H7 (cell line): ENCODE results near the gene INSR. TPM values are rescaled to one million over a fixed set of nuclear protein-coding genes. Genes with fewer than 3 reads are reported as not detected.

Experiments
- DNase-seq: peaks from one replicate; pipeline ENCODE4 v3.0.0; 2012
- H3K27me3 ChIP-seq: 2 replicates; pipeline ENCODE4 v1.6.0; 2011; ENCODE audit warnings: mild to moderate bottlenecking, low read length; ENCODE audit not compliant: control insufficient read depth, insufficient read depth
- H3K36me3 ChIP-seq: replicated peaks from 2 replicates; pipeline ENCODE4 v1.5.1; 2011; ENCODE audit warnings: low read length; ENCODE audit not compliant: control insufficient read depth, insufficient read depth
- H3K4me3 ChIP-seq: 2 replicates; pipeline ENCODE4 v1.5.1; 2011; ENCODE audit warnings: low read depth, mild to moderate bottlenecking, control low read depth, low read length, moderate library complexity; ENCODE audit not compliant: insufficient read depth
- total RNA-seq: library from RNA; depleted of rRNA; stranded (reverse); fragments of >200 nt; shearing (Covaris generic); gene quantifications from 2 replicates; pipeline ENCODE4 v1.2.3, GENCODE V29; 2014

The INSR gene
- total RNA-seq, 1 experiment from 2014 or later, result 10.0 TPM

- Histone ChIP-seq H3K4me3 (no peak overlapping the region), H3K27me3 (no peaks in the 10 kb centered on the region), H3K36me3 (no peaks in the 10 kb centered on the region)
- DNase-seq, result no peak
Measured at GRCh38 chr19:7255631-7256030, 38.6 kb downstream of the INSR start.

DNA sequence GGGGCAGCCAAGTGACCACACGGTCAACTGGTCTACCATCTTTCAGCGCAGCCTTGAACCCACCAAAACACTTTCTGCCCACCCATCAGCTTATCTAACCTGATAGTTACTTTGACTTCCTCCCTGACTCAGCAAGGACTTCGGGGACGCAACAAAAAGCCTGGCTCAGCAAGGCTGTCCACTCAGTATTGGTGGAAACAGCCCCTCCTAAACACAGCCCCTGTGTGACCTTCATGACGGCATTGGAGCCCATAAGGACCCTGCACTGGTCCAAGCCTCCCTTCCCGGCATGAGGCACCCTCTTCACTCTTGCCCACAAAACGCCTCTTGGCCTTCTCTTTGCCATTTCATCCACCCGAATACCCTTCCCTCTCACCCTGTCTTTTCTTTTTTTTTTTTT lies 39.1 kb downstream of the INSR start:
- H3K27me3 ChIP-seq, result no peaks in the 10 kb centered on the region
- H3K36me3 ChIP-seq, result no peaks in the 10 kb centered on the region
- no peak for DNase-seq
- no peak overlapping the region for H3K4me3 ChIP-seq

DNA sequence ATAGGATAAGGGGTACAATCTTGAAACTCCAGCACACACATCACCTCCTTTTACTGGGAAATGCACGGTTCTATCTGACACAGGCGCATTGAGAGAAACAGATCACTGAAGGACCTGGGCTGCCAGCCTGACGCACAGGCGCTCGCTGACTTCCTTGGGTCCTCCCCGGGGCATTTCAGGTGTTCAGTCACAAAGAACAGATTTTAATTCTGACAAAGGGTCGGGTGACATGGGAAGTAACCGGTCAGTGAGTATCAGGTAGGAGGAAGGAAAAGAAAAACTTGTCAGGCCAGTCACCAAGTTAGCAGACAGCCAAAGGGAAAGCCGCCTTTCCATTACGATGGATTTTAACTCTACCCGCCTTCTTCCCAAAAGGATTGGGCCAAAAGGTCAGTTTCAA lies 39.6 kb downstream of the INSR start:
- H3K4me3 ChIP-seq, result no peak overlapping the region
- no peaks in the 10 kb centered on the region for H3K36me3 ChIP-seq
- DNase-seq, result no peak
- H3K27me3 ChIP-seq, result no peaks in the 10 kb centered on the region

DNA sequence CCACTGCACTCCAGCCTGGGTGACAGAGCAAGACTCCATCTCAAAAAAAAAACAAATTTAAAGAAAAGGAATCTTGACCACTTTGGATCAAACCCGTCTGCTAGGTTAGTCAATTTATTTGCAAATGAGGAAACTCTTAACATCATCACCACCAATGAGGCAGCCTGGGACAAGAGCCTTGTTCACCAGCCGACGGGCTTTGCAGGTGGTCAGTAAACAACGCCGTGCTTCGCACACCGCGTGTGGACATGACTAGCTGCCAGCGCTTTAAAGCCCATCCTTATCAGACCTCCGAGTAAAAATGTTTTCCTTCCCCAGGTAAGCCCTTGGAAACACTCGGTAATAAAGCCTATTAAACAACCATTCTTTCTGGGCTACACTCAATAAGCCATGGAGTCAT lies 41.9 kb downstream of the INSR start:
- H3K36me3 ChIP-seq, result no peaks in the 10 kb centered on the region
- H3K4me3 ChIP-seq, result no peak overlapping the region
- DNase-seq, result no peak
- H3K27me3 ChIP-seq, result no peaks in the 10 kb centered on the region

DNA sequence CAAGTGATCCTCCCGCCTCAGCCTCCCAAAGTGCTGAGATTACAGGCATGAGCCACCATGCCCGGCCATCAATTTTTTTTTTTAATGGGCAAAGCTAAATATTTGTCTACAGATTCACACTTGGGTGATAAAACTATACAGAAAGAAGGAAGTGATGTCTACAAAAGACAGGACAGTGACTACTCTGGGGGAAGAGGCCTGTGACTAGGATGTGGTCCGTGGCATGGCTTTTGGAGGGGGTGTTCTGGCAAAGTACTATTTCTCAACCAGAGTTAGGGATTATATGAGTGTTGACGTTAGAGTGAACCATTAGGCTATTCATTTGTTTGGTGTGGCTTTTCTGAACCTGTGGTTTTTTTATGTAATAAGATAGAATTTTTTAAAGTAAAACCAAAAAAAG lies 42.7 kb downstream of the INSR start:
- Histone ChIP-seq H3K4me3 (no peak overlapping the region), H3K36me3 (no peaks in the 10 kb centered on the region), H3K27me3 (no peaks in the 10 kb centered on the region)
- DNase-seq, result no peak

GRCh38 chr19:7250951-7251350 lies 43.3 kb downstream of the INSR start:
- Histone ChIP-seq H3K36me3 (no peaks in the 10 kb centered on the region), H3K4me3 (no peak overlapping the region), H3K27me3 (no peaks in the 10 kb centered on the region)
- no peak for DNase-seq

- Histone ChIP-seq H3K36me3 (no peaks in the 10 kb centered on the region), H3K27me3 (no peaks in the 10 kb centered on the region), H3K4me3 (no peak overlapping the region)
- DNase-seq, result no peak
Measured at GRCh38 chr19:7250057-7250596, 44.1 kb downstream of the INSR start.

DNA sequence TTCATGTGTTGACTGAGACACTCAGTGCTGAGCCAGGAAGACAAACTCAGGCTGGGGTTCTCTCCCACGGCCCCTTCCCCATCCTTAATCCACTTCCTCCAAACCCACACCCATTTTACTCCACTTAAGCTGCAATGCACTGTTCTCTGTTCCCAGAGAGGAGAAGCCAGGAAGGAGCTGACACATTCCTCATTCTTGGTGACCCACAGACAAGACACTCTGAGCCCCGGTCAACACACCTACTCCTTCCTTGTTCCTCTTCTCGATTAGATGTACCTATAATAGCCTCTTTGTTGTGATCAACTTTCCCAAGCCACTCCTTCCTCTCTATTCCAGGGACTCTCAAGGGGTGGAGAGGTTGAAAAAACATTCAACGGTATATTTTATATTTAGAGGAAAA lies 47.1 kb downstream of the INSR start:
- no peaks in the 10 kb centered on the region for H3K36me3 ChIP-seq
- no peaks in the 10 kb centered on the region for H3K27me3 ChIP-seq
- H3K4me3 ChIP-seq, result no peak overlapping the region
- DNase-seq, result no peak

DNA sequence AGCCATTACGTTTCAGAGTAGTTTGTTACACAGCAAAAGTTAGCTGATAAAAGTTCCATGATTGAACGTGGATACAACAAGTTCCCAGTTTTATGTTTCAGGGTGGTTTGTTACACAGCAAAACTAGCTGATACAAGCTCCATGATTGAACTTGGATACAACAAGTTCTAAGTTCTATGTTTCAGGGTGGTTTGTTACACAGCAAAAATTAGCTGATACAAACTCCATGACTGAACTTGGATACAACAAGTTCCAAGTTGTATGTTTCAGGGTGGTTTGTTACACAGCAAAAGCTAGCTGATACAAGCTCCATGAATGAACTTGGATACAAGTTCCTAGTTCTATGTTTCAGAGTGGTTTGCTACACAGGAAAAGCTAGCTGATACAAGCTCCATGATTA lies 47.6 kb downstream of the INSR start:
- Histone ChIP-seq H3K4me3 (no peak overlapping the region), H3K27me3 (no peaks in the 10 kb centered on the region), H3K36me3 (no peaks in the 10 kb centered on the region)
- DNase-seq, result no peak

DNA sequence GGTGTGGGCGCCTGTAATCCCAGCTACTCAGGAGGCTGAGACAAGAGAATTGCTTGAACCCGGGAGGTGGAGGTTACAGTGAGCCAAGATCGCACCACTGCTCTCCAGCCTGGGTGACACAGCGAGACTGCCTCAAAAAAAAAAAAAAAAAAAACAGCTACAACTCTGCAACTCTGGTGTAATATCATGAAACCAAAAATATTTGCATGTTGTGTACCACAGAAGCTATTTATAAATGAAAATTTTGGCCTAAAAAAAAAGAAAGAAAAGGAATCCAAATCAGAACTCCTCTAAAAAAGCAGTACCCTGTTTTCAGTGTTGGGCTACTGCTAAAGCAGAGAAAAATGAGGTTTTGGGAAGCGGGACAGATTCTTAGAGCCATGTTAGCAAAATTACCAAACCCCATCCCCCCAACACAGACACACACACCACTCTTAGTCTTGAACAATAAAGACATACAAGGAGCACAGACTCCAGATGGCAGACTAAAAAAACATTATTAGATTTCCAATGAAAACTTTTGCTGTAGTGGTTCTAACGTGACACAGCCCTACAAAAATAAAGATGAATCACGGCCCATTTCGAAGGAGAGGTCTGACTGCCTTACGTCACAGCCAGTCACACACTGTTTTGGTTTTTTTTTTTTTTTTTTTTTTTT lies 51.5 kb downstream of the INSR start:
- Histone ChIP-seq H3K27me3 (no peaks in the 10 kb centered on the region), H3K36me3 (no peaks in the 10 kb centered on the region), H3K4me3 (no peak overlapping the region)
- no peak for DNase-seq

GRCh38 chr19:7238051-7238450 lies 56.2 kb downstream of the INSR start:
- Histone ChIP-seq H3K4me3 (no peak overlapping the region), H3K36me3 (no peaks in the 10 kb centered on the region), H3K27me3 (no peaks in the 10 kb centered on the region)
- DNase-seq, result no peak

DNA sequence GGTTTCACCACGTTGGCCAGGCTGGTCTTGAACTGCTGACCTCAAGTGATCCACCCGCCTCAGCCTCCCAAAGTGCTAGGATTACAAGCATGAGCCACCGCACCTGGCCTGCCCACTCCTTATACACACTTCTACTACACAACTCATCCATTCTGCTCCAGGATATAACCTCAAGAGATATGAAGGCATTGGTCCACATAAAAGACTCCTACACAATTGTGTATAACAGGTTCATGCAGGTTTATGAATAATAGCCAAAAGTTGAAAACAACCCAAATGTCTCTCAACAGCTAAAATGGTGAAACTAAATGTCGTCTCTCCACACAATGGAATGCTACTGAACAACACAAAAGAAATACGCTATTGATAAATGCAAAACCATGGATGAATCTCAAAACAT lies 58.1 kb downstream of the INSR start:
- Histone ChIP-seq H3K27me3 (no peaks in the 10 kb centered on the region), H3K36me3 (no peaks in the 10 kb centered on the region), H3K4me3 (no peak overlapping the region)
- no peak for DNase-seq

GRCh38 chr19:7230826-7231225 lies 63.4 kb downstream of the INSR start:
- Histone ChIP-seq H3K36me3 (no peaks in the 10 kb centered on the region), H3K4me3 (no peak overlapping the region)
- DNase-seq, result no peak

GRCh38 chr19:7229735-7230134 lies 64.5 kb downstream of the INSR start:
- Histone ChIP-seq H3K4me3 (no peak overlapping the region), H3K36me3 (no peaks in the 10 kb centered on the region), H3K27me3 (no peaks in the 10 kb centered on the region)
- no peak for DNase-seq

More at GRCh38 chr19:7230826-7231225, 63.4 kb downstream of the INSR start:
- no peaks in the 10 kb centered on the region for H3K27me3 ChIP-seq

DNA sequence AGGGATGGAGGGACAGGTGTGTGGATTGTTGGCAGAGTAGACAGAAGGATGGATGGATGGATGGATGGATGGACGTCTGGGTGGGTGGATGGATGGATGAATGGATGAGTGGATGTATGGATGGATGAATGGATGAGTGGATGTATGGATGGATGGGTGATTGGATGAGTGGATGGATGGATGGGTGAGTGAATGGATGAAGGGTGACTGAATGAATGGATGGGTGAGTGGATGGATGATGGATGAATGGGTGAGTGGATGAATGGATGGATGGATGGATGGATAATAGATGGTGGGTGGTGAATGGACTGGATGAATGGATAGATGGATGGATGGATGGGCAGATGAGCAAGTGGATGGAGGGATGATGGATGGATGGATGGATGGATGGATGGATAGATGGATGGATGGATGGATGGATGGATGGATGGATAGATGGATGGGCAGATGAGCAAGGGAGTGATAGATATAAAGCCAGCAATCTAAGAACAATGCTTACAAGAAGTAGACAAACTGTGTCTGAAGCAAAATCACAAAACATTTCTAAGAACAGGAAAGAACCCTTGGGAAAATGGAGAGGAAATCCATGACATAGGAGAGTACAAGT lies 65.2 kb downstream of the INSR start:
- Histone ChIP-seq H3K27me3 (no peaks in the 10 kb centered on the region), H3K4me3 (no peak overlapping the region), H3K36me3 (no peaks in the 10 kb centered on the region)
- DNase-seq, result no peak
